Measurements from ENCODE around the gene SEMA4F.

The SEMA4F gene

GRCh38 chr2:74706741-74707140, 52.7 kb downstream of the SEMA4F start:
- no peak for DNase-seq (ENCODE audit: low spot score)

GRCh38 chr2:74707837-74708236, 53.8 kb downstream of the SEMA4F start:
- DNase-seq (ENCODE audit: low spot score): no peak

DNA sequence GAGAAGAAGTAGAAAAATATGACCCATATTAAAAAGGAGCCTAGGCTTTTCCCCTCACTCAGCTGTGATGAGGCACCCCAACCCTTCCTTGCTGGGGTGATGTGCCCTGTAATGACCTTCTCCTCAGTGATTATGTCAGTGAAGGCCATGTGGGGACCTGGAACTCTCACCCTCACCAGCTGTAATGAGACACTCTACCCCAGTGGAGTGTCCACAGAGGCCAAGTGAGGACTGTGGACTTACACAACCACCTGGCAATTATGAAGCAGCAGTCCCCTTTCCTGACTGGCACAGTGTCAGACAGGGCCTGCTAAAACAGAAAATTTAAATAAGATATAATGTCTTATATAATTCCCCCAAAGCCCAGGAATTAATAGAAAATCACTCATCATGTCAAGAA, 54.2 kb downstream of the SEMA4F start:
- no peak for DNase-seq (ENCODE audit: low spot score)

DNA sequence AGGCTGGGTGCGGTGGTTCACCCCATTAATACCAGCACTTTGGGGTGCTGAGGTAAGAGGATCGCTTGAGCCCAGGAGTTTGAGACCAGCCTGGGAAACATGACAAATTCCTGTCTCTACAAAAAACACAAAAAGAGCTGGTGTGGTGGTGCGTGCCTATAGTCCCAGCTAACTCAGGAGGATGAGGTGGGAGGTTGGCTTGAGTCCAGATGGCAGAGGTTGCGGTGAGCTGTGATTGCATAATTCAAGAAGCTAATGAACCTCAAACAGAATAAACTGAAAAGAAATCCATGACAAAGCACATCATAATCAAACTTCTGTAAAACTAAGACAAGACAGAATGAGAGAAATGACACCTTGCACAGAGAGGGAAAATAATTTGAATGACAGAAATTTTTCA, 54.8 kb downstream of the SEMA4F start:
- no peak for DNase-seq (ENCODE audit: low spot score)

DNA sequence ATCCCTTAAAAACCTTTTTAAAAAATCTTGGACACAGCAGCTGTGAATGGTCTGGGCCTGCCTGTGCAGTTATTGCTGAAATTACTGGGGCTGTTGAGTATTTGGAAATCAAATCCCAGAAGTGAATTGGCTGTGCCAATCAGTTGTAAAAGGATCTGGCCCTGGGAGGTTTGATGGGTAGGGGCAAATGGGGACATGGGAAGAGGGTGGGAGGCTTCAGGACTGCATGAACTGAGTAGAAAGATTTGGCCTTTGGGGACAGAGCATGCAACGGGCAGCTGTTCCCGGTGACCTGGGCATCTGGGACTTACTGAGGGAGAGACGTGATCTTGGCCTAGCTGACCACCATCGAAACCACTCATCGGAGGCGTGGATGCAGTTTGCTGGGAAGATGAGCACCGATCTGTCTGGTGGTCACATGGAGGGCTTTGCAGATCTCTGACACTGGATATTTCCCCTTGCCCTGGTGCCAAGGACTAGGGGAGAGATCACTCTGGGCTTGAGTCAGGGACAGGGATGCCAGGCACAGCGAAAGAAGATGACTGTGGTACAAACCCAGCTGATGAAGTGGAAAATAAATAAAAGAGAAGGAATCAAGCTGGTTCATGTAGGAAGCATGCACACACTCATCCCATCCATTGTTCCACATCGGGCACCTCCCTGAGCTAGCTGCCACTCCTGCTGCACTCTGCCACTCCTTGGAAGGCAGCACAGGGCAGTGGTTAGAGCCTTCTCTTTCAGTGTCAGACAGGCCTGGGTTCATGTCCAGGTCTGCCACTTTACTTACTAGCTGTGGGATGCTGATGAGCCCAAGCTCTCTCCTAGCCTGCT, 58.4 kb downstream of the SEMA4F start:
- DNase-seq (ENCODE audit: low spot score): no peak

DNA sequence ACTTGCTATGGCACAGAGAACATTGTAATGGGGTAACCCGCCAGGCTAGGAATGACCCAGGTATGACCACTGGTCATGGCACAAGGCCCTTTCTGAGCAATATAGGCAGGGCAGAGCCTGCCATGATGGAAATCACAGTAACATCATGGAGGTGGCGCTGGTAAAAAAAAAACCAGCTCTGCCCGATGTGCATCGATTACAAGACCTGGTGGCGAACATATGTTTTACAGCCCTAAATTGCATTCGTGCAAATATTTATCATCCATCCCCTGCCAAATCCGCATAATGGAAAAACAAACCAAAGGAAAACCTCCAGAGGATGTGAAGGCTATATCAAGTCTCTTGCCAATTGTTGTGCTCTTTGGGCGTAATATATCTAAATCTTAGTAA, 60.6 kb downstream of the SEMA4F start:
- no peak for DNase-seq (ENCODE audit: low spot score)

GRCh38 chr2:74715081-74715791, 61.2 kb downstream of the SEMA4F start:
- peak; percentile 90 for DNase-seq (ENCODE audit: low spot score)

DNA sequence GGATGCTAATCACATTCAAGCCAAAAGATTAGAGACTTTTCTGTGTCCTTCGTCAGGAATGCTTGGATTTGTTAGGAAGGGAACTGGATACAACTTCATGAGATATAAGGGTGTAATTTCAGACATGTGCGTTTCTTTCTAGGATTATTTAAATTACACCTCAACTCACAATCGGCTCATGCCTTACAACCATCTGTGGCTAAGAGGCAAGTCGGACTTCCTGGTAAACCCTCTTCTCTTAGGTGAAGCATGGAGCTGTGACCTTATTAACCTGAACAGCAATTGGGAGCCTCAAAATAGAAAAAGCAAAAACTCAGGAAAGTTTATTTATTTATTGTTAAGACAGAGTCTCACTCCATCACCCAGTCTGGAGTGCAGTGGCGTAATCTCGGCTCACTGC, 61.8 kb downstream of the SEMA4F start:
- DNase-seq (ENCODE audit: low spot score): no peak

- no peak for DNase-seq (ENCODE audit: low spot score)
Observed at GRCh38 chr2:74719066-74719465, 65.0 kb downstream of the SEMA4F start.

- DNase-seq (ENCODE audit: low spot score): no peak
Observed at GRCh38 chr2:74721316-74721715, 67.3 kb downstream of the SEMA4F start.

- DNase-seq (ENCODE audit: low spot score): no peak
Observed at GRCh38 chr2:74724496-74724895, 70.4 kb downstream of the SEMA4F start.

DNA sequence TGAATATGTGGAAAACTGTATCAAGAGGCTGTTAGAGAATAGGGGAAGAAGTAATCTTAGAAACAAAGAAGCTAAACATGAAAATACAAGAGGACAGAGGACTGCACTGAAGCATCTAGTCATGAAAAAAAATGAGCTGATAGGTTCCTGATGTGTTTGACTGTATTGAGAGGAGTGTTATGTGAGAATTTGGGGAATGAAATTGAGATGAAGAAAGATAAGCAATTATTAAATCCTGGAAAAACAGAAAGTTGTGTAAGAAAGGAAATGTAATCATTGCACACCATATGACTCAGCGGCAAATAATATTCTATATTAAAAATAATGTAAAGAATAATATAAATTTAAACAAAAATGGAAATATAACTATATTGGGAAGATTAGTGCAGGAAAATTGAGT, 71.2 kb downstream of the SEMA4F start:
- no peak for DNase-seq (ENCODE audit: low spot score)

- DNase-seq (ENCODE audit: low spot score): no peak
Observed at GRCh38 chr2:74728842-74729241, 74.8 kb downstream of the SEMA4F start.

DNA sequence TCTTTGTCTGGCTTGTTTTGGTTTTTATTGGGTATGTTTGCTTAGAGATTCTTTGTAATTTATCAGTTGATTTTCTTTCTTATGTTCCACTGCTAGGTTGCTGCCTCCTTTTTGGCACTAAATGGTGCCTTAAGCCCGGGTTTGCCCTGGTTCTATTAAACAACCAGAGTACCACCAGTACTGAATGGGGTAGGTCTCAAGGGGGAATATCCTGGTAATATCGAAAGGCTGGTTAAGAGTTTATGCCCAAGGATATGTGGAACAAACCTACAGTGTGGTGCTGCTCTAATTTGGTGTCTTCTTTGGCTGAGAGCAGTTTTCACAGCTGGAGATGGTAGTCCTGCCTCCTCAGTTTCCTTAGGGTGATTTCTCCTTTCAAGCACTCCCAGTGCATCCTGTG, 76.5 kb downstream of the SEMA4F start:
- no peak for DNase-seq (ENCODE audit: low spot score)

Data from D341Med (cell line).